Left ventricle myocardium inferior (tissue), 1 donor: Measurements from ENCODE around the gene PLA2G7. TPM values are rescaled to one million over a fixed set of nuclear protein-coding genes. Genes with fewer than 3 reads are reported as not detected.
A peak's percentile ranks its signal among the peaks of the same experiment; 100 is the strongest.

ENCODE experiments used
- DNase-seq: peaks from one replicate; pipeline ENCODE4 v3.0.0-alpha.2; 2020
- H3K27ac ChIP-seq: fragments of 200-600 bp; replicated peaks from 2 replicates; pipeline ENCODE4 v1.8.0; 2021
- H3K27me3 ChIP-seq: fragments of 200-600 bp; 2 replicates; pipeline ENCODE4 v1.8.0; 2021; ENCODE audit warnings: low read depth
- H3K36me3 ChIP-seq: fragments of 200-600 bp; 2 replicates; pipeline ENCODE4 v1.8.0; 2021
- H3K4me1 ChIP-seq: fragments of 200-600 bp; 2 replicates; pipeline ENCODE4 v1.8.0; 2021
- H3K4me3 ChIP-seq: fragments of 200-600 bp; 2 replicates; pipeline ENCODE4 v1.8.0; 2021; ENCODE audit warnings: mild to moderate bottlenecking, moderate library complexity
- H3K9me3 ChIP-seq: fragments of 200-600 bp; replicated peaks from 2 replicates; pipeline ENCODE4 v1.8.0; 2021
- CTCF ChIP-seq: fragments of 200-600 bp; IDR thresholded peaks from 2 replicates; pipeline ENCODE4 v1.8.0; 2021; ENCODE audit warnings: antibody characterized with exemption, mild to moderate bottlenecking, borderline replicate concordance
- intact Hi-C: fragments of 100-400 bp; cut with micrococcal nuclease; formaldehyde crosslinking; loops from one replicate; pipeline ENCODE4 v1.11.0; 2022
- total RNA-seq: library from RNA; stranded (reverse); fragmentation: NEBNext Ultra II Directional; extraction: Animal tissue kit (Norgen Biotek cat#: 25700); gene quantifications from one replicate; pipeline ENCODE4 v1.2.1, GENCODE V29; 2021
- donor health status: DM: no; HTN: yes; CAD: no; lungs with severe emphysema.

Gene PLA2G7
- total RNA-seq, 1 donor from 2014 or later: 0.16 TPM

GRCh38 chr6:46743425-46744158 lies 8.4 kb upstream of the PLA2G7 start:
- Histone ChIP-seq H3K27ac (no peak overlapping the region), H3K36me3 (no peaks in the 10 kb centered on the region), H3K4me1 (no peaks in the 10 kb centered on the region), H3K27me3 (peaks cover 16% of the 10 kb centered on the region), H3K9me3 (no peaks in the 10 kb centered on the region), H3K4me3 (no peak overlapping the region)
- DNase-seq: no peak
- no peak for TF ChIP-seq CTCF
- intact Hi-C loops: no loop called here

- Histone ChIP-seq H3K27me3 (peaks cover 33% of the 10 kb centered on the region), H3K27ac (no peak overlapping the region), H3K9me3 (no peaks in the 10 kb centered on the region), H3K36me3 (no peaks in the 10 kb centered on the region), H3K4me3 (no peak overlapping the region), H3K4me1 (no peaks in the 10 kb centered on the region)
- no peak for TF ChIP-seq CTCF
- intact Hi-C loops: no loop called here
- no peak for DNase-seq
Observed at GRCh38 chr6:46741910-46742309, 6.7 kb upstream of the PLA2G7 start.

- no peaks in the 10 kb centered on the region for H3K4me1 ChIP-seq
- intact Hi-C loops: no loop called here
- no peaks in the 10 kb centered on the region for H3K9me3 ChIP-seq
- no peak for TF ChIP-seq CTCF
- DNase-seq: no peak
- H3K27ac ChIP-seq: no peak overlapping the region
- H3K36me3 ChIP-seq: no peaks in the 10 kb centered on the region
- H3K27me3 ChIP-seq: peaks cover 37% of the 10 kb centered on the region
- H3K4me3 ChIP-seq: no peak overlapping the region
Observed at GRCh38 chr6:46741482-46741881, 6.3 kb upstream of the PLA2G7 start.

GRCh38 chr6:46736906-46737305 lies 1.7 kb upstream of the PLA2G7 start:
- H3K4me1 ChIP-seq: peaks cover 14% of the 10 kb centered on the region
- intact Hi-C loops: no loop called here
- no peak overlapping the region for H3K4me3 ChIP-seq

GRCh38 chr6:46735720-46736031 lies 501 bp upstream of the PLA2G7 start:
- no peaks in the 10 kb centered on the region for H3K36me3 ChIP-seq
- intact Hi-C loops: no loop called here
- H3K9me3 ChIP-seq: no peaks in the 10 kb centered on the region
- peaks cover 54% of the 10 kb centered on the region for H3K27me3 ChIP-seq
- H3K4me3 ChIP-seq: peak overlapping the region; percentile 75
- H3K4me1 ChIP-seq: peaks cover 14% of the 10 kb centered on the region
- no peak for DNase-seq
- no peak overlapping the region for H3K27ac ChIP-seq
- TF ChIP-seq CTCF: no peak

More at GRCh38 chr6:46736906-46737305, 1.7 kb upstream of the PLA2G7 start:
- Histone ChIP-seq H3K27ac (no peak overlapping the region), H3K27me3 (peaks cover 54% of the 10 kb centered on the region), H3K36me3 (no peaks in the 10 kb centered on the region), H3K9me3 (no peaks in the 10 kb centered on the region)
- no peak for TF ChIP-seq CTCF
- DNase-seq: no peak
